ENCODE data around the gene TMEM120A. TPM values are rescaled to one million over a fixed set of nuclear protein-coding genes. Genes with fewer than 3 reads are reported as not detected.

Gene TMEM120A
- total RNA-seq, 1 donor from 2014 or later = 21.6 TPM

- no peak for TF ChIP-seq CTCF (IDR thresholded peaks at IDR 0.05; ENCODE audit: insufficient read depth, low read length, severe bottlenecking)
- no peaks in the 10 kb centered on the region for H3K27me3 ChIP-seq (ENCODE audit: control insufficient read depth, insufficient read depth, low read length)
- no peak overlapping the region for H3K4me3 ChIP-seq (ENCODE audit: low read depth, low read length)
- H3K36me3 ChIP-seq (ENCODE audit: control insufficient read depth, insufficient read depth, low read length) = peaks cover 12% of the 10 kb centered on the region
- no peak for FAIRE-seq
- DNase-seq (ENCODE audit: low read depth) = no peak
Measured at GRCh38 chr7:75960372-75960771, 34.0 kb downstream of the TMEM120A start.

- FAIRE-seq = no peak
- no peak for DNase-seq (ENCODE audit: low read depth)
- Histone ChIP-seq H3K36me3 (ENCODE audit: control insufficient read depth, insufficient read depth, low read length) (peaks cover 14% of the 10 kb centered on the region), H3K4me3 (ENCODE audit: low read depth, low read length) (no peak overlapping the region), H3K27me3 (ENCODE audit: control insufficient read depth, insufficient read depth, low read length) (no peaks in the 10 kb centered on the region)
- no peak for TF ChIP-seq CTCF (IDR thresholded peaks at IDR 0.05; ENCODE audit: insufficient read depth, low read length, severe bottlenecking)
Measured at GRCh38 chr7:75958802-75959543, 35.4 kb downstream of the TMEM120A start.

- H3K4me3 ChIP-seq (ENCODE audit: low read depth, low read length) = no peak overlapping the region
- H3K36me3 ChIP-seq (ENCODE audit: control insufficient read depth, insufficient read depth, low read length) = peaks cover 20% of the 10 kb centered on the region
- H3K27me3 ChIP-seq (ENCODE audit: control insufficient read depth, insufficient read depth, low read length) = no peaks in the 10 kb centered on the region
- FAIRE-seq (no peak), DNase-seq (ENCODE audit: low read depth) (peak; percentile 19)
- TF ChIP-seq CTCF (IDR thresholded peaks at IDR 0.05; ENCODE audit: insufficient read depth, low read length, severe bottlenecking) = no peak
Measured at GRCh38 chr7:75957021-75957736, 37.2 kb downstream of the TMEM120A start.

GRCh38 chr7:75955331-75955955 is 39.0 kb downstream of the TMEM120A start:
- no peak for TF ChIP-seq CTCF (IDR thresholded peaks at IDR 0.05; ENCODE audit: insufficient read depth, low read length, severe bottlenecking)
- Histone ChIP-seq H3K36me3 (ENCODE audit: control insufficient read depth, insufficient read depth, low read length) (peaks cover 19% of the 10 kb centered on the region), H3K4me3 (ENCODE audit: low read depth, low read length) (no peak overlapping the region), H3K27me3 (ENCODE audit: control insufficient read depth, insufficient read depth, low read length) (no peaks in the 10 kb centered on the region)
- FAIRE-seq = no peak
- DNase-seq (ENCODE audit: low read depth) = no peak

GRCh38 chr7:75953931-75954330 is 40.5 kb downstream of the TMEM120A start:
- DNase-seq (ENCODE audit: low read depth) (no peak), FAIRE-seq (no peak)
- no peak overlapping the region for H3K4me3 ChIP-seq (ENCODE audit: low read depth, low read length)
- peaks cover 19% of the 10 kb centered on the region for H3K36me3 ChIP-seq (ENCODE audit: control insufficient read depth, insufficient read depth, low read length)
- TF ChIP-seq CTCF (IDR thresholded peaks at IDR 0.05; ENCODE audit: insufficient read depth, low read length, severe bottlenecking) = no peak
- no peaks in the 10 kb centered on the region for H3K27me3 ChIP-seq (ENCODE audit: control insufficient read depth, insufficient read depth, low read length)
